RWPE1 (cell line): ENCODE measurements around the gene NEURL1B.

Source experiments
- CTCF ChIA-PET: fragments of 350-600 bp; sonication (Branson Sonifier 250); formaldehyde crosslinking; extraction: SDS; loops from one replicate; lab custom pipeline; 2021; lab: Yijun Ruan, JAX
- POLR2A ChIA-PET: fragments of 400-600 bp; formaldehyde crosslinking; extraction: SDS; loops from one replicate; lab custom pipeline; 2020; ENCODE audit warnings: antibody characterized with exemption; ENCODE audit not compliant: low non-redundant PET; lab: Yijun Ruan, JAX
- DNase-seq: peaks from one replicate; pipeline ENCODE4 v3.0.0; 2012; ENCODE audit warnings: low spot score
- H3K27ac ChIP-seq: fragments of 450-650 bp; 2 replicates; pipeline ENCODE4 v1.5.1; 2017
- CTCF ChIP-seq: fragments of 450-650 bp; conservative IDR thresholded peaks from 2 replicates; pipeline ENCODE4 v1.5.1; 2017; ENCODE audit warnings: low read depth, mild to moderate bottlenecking

The NEURL1B gene

GRCh38 chr5:172623313-172623980 is 17.6 kb upstream of the NEURL1B start:
- H3K27ac ChIP-seq: no peak overlapping the region
- DNase-seq: no peak
- POLR2A ChIA-PET: no interaction called here
- CTCF ChIA-PET: interaction anchor here (0.6 to 1.0 kb wide), 2 partner anchors 75 to 433 kb away, joined by 3 read pairs; no protein-coding TSS in a partner anchor
- no peak for TF ChIP-seq CTCF

GRCh38 chr5:172624083-172624995 is 16.7 kb upstream of the NEURL1B start:
- CTCF ChIA-PET: interaction anchor here (0.7 to 1.0 kb wide), 3 partner anchors 18 to 116 kb away, joined by 3 to 6 read pairs (median 3); no protein-coding TSS in a partner anchor
- no peak overlapping the region for H3K27ac ChIP-seq
- TF ChIP-seq CTCF: no peak
- POLR2A ChIA-PET: no interaction called here
- DNase-seq: no peak

GRCh38 chr5:172624996-172625964 is 15.8 kb upstream of the NEURL1B start:
- TF ChIP-seq CTCF: no peak
- H3K27ac ChIP-seq: no peak overlapping the region
- CTCF ChIA-PET: interaction anchor here (0.8 kb wide), 1 partner anchor 17 kb away, joined by 3 read pairs; no protein-coding TSS in a partner anchor
- POLR2A ChIA-PET: no interaction called here
- no peak for DNase-seq

- no peak overlapping the region for H3K27ac ChIP-seq
- TF ChIP-seq CTCF: no peak
- POLR2A ChIA-PET: no interaction called here
- CTCF ChIA-PET: no interaction called here
- DNase-seq: no peak
Measured at GRCh38 chr5:172626031-172626581, 15.0 kb upstream of the NEURL1B start.

GRCh38 chr5:172630082-172630481 is 11.0 kb upstream of the NEURL1B start:
- no peak for DNase-seq
- no peak overlapping the region for H3K27ac ChIP-seq
- ChIA-PET POLR2A (no interaction called here), CTCF (interaction anchor here (0.6 to 0.8 kb wide), 4 partner anchors 23 to 92 kb away, joined by 3 to 4 read pairs (median 4); no protein-coding TSS in a partner anchor)
- no peak for TF ChIP-seq CTCF
